Tibial nerve (tissue), 4 donors: ENCODE measurements around the gene GIN1. TPM values are rescaled to one million over a fixed set of nuclear protein-coding genes. Genes with fewer than 3 reads are reported as not detected.

Experiments
- DNase-seq, 2 donors: peaks; one replicate each; pipeline ENCODE4 v3.0.0-alpha.2; 2019; ENCODE audit warnings: low spot score in 2 of 2
- H3K27ac ChIP-seq, 4 donors: fragments of 200-600 bp; sonication (generic) in 3 of 4; one replicate each; pipeline ENCODE4 v1.5.1; 2017 to 2019; ENCODE audit warnings: mild to moderate bottlenecking in 1 of 4
- H3K27me3 ChIP-seq, 2 donors: fragments of 200-600 bp; sonication (generic) in 1 of 2; one replicate each; pipeline versions ENCODE4 v1.5.1 to v1.6.0; 2017 to 2019
- H3K36me3 ChIP-seq, 3 donors: fragments of 200-600 bp; sonication (generic); one replicate each; pipeline ENCODE4 v1.5.1; 2018 to 2019
- H3K4me1 ChIP-seq, 4 donors: fragments of 200-600 bp; sonication (generic) in 3 of 4; one replicate each; pipeline ENCODE4 v1.5.1; 2017 to 2019
- H3K4me3 ChIP-seq, 4 donors: fragments of 200-600 bp; sonication (generic) in 3 of 4; one replicate each; pipeline ENCODE4 v1.5.1; 2017 to 2019; ENCODE audit warnings: mild to moderate bottlenecking in 1 of 4, moderate library complexity in 1 of 4
- H3K9me3 ChIP-seq, 4 donors: fragments of 200-600 bp; sonication (generic) in 3 of 4; one replicate each; pipeline ENCODE4 v1.5.1; 2017 to 2019
- CTCF ChIP-seq, 5 experiments: fragments of 200-600 bp in 3 of 5; fragments of 450-650 bp in 2 of 5; sonication (generic) in 3 of 5; IDR thresholded peaks; one replicate each; pipeline ENCODE4 v1.5.1; 2016 to 2019; ENCODE audit warnings: antibody characterized with exemption in 5 of 5, mild to moderate bottlenecking in 3 of 5, moderate library complexity in 2 of 5
- EP300 ChIP-seq, 2 donors: sonication (generic); formaldehyde crosslinking; IDR thresholded peaks; one replicate each; pipeline ENCODE4 v1.6.1; 2017; ENCODE audit warnings: antibody characterized with exemption in 2 of 2, mild to moderate bottlenecking in 1 of 2
- POLR2A ChIP-seq, 2 donors: fragments of 450-650 bp; IDR thresholded peaks; one replicate each; pipeline ENCODE4 v1.6.1; 2017; ENCODE audit warnings: antibody characterized with exemption in 2 of 2, mild to moderate bottlenecking in 2 of 2, moderate library complexity in 2 of 2
- WGBS, 2 donors: methylation state at CpG; one replicate each; pipeline ENCODE4 v1.1.5; 2018; 5-methylcytosine and 5-hydroxymethylcytosine counted together
- total RNA-seq, 4 donors: library from RNA; depleted of rRNA; stranded (reverse); fragments of >200 nt; gene quantifications; one replicate each; pipeline ENCODE4 v1.1.0, GENCODE V29; 2016

GIN1 gene
- total RNA-seq, 4 donors from 2014 or later = 2.9 to 9.2 (median 7.1) TPM

GRCh38 chr5:103092676-103093075 lies 27.3 kb downstream of the GIN1 start:
- Histone ChIP-seq H3K27me3 (no peaks in the 10 kb centered on the region), H3K27ac (peak overlapping the region in 1 of 4 donors; percentile 1), H3K4me3 (no peak overlapping the region), H3K36me3 (peaks cover 2 to 76% (median 8%) of the 10 kb centered on the region in 3 donors), H3K9me3 (no peaks in the 10 kb centered on the region), H3K4me1 (no peaks in the 10 kb centered on the region)
- DNase-seq = no peak
- 87 to 92% methylated on average over 3 of the region's 3 CpGs for WGBS, 2 donors
- TF ChIP-seq EP300 (IDR thresholded peaks at IDR 0.05) = no peak
- no peak for TF ChIP-seq POLR2A (IDR thresholded peaks at IDR 0.05)
- TF ChIP-seq CTCF (IDR thresholded peaks at IDR 0.05) = no peak

- 51 to 65% methylated on average over 1 of the region's 1 CpG for WGBS, 2 donors
- no peak overlapping the region for H3K4me3 ChIP-seq
- H3K4me1 ChIP-seq = no peaks in the 10 kb centered on the region
- no peaks in the 10 kb centered on the region for H3K27me3 ChIP-seq
- H3K9me3 ChIP-seq = no peaks in the 10 kb centered on the region
- no peak for TF ChIP-seq CTCF (IDR thresholded peaks at IDR 0.05)
- no peak for TF ChIP-seq EP300 (IDR thresholded peaks at IDR 0.05)
- no peak for TF ChIP-seq POLR2A (IDR thresholded peaks at IDR 0.05)
- H3K36me3 ChIP-seq = peaks cover 2 to 81% (median 16%) of the 10 kb centered on the region in 3 donors
- DNase-seq = no peak
- H3K27ac ChIP-seq = peak overlapping the region in 2 of 4 donors; percentile 64 to 65
These were observed 29.1 kb downstream of the GIN1 start for GRCh38 chr5:103090791-103091190.

DNA sequence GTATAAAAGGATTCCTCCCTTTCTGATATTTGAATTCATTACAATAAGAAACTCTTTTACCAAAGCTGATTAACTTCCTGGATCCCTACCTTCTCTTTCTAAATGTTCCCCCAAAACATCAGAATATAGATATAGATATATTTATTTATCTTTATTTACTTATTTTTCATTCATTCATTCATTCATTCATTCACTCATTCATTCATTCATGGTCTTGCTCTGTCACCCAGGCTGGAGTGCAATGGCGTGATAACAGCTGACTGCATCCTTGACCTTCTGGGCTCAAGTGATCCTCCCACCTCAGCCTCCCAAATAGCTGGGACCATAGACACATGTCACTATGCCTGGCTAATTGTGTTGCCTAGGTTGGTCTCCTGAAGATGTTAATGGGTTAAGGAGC lies 30.7 kb downstream of the GIN1 start:
- Histone ChIP-seq H3K4me3 (no peak overlapping the region), H3K9me3 (peaks cover 0 to 9% (median 0%) of the 10 kb centered on the region in 4 donors), H3K27me3 (no peaks in the 10 kb centered on the region), H3K27ac (no peak overlapping the region), H3K36me3 (peaks cover 2 to 81% (median 19%) of the 10 kb centered on the region in 3 donors), H3K4me1 (no peaks in the 10 kb centered on the region)
- 97 to 100% methylated on average over 1 of the region's 1 CpG for WGBS, 2 donors
- DNase-seq = no peak
- TF ChIP-seq CTCF (IDR thresholded peaks at IDR 0.05) (no peak), EP300 (IDR thresholded peaks at IDR 0.05) (no peak), POLR2A (IDR thresholded peaks at IDR 0.05) (no peak)

GRCh38 chr5:103086547-103086946 lies 33.4 kb downstream of the GIN1 start:
- no peak for DNase-seq
- Histone ChIP-seq H3K27me3 (no peaks in the 10 kb centered on the region), H3K9me3 (peaks cover 0 to 34% (median 8%) of the 10 kb centered on the region in 4 donors), H3K27ac (no peak overlapping the region), H3K4me3 (no peak overlapping the region), H3K4me1 (no peaks in the 10 kb centered on the region), H3K36me3 (peaks cover 2 to 72% (median 19%) of the 10 kb centered on the region in 3 donors)
- no peak for TF ChIP-seq EP300 (IDR thresholded peaks at IDR 0.05)
- TF ChIP-seq CTCF (IDR thresholded peaks at IDR 0.05) = no peak
- TF ChIP-seq POLR2A (IDR thresholded peaks at IDR 0.05) = no peak
- WGBS, 2 donors = 91 to 95% methylated on average over 1 of the region's 1 CpG

- H3K27me3 ChIP-seq = no peaks in the 10 kb centered on the region
- no peaks in the 10 kb centered on the region for H3K4me1 ChIP-seq
- no peak overlapping the region for H3K4me3 ChIP-seq
- peaks cover 0 to 98% (median 10%) of the 10 kb centered on the region in 4 donors for H3K9me3 ChIP-seq
- H3K36me3 ChIP-seq = peaks cover 0 to 11% (median 1%) of the 10 kb centered on the region in 3 donors
- TF ChIP-seq EP300 (IDR thresholded peaks at IDR 0.05) (no peak), CTCF (IDR thresholded peaks at IDR 0.05) (no peak), POLR2A (IDR thresholded peaks at IDR 0.05) (no peak)
- WGBS, 2 donors = 94 to 100% methylated on average over 3 of the region's 4 CpGs
- no peak for DNase-seq
- H3K27ac ChIP-seq = no peak overlapping the region
These were observed 40.1 kb downstream of the GIN1 start for GRCh38 chr5:103079796-103080195.
